ENCODE data around the gene MSGN1.

MSGN1 gene

DNA sequence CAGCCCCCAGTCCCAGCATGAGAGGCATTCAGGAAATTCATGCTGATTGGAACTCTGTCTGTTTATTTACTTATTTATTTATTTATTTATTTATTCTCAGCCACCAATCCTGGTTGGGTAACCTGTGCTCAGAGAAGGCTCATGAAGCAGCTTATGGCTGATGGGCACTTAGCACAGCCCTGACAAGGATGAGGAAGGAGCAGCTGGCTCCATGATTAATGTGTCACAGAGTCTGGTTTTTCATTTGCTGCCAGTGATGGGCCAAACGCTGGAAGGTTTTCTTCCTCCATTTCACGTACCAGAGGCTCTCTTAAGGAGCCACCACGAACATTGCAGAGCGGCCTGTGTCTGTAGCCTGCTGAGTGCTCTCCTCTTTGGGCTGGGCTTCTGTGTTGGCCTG, 33.9 kb downstream of the MSGN1 start:
- peak; percentile 15 to 68 for DNase-seq

DNA sequence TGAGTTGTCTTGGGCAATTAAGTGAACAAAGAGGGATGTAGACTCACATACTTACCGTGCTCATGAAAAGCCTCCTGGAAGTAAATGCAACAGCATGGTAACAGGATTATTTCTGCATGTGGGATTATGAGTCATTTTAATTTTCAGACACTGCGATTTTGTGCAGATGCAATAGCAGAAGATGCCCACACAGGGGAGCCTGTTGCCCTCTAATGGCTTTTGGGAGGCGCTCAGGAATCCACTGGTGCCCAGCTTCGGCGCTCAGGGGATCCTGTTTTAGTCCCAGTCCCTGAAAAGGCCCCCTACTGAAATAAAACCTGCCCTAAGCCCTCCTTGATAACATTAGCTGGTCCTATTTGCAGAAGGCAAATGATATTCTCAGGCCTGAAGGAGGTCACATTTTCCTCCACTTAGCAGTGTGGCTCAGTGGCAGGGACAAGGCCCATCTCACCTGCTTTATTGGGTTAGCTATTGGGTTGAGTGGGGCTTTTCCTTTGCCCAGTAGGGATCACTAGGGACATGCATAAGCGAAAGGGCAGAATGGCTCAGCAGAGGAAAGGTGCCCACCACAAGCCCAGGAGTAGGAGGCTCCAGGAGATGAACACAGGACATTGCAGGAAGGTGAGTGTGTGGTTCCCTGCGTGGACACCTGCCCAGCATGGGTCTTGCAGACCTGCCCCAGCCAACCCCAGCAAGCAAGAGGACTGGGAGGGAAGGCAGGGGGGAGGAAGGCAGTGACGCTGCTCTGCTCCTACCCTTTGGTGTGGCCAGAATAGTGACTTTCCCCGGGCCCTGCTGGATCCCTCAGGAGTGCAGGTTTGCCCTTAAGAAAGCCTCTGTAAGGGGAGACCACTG, 35.7 kb downstream of the MSGN1 start:
- DNase-seq = peak; percentile 84 to 95

GRCh38 chr2:17853799-17854198, 37.5 kb downstream of the MSGN1 start:
- DNase-seq = no peak

DNA sequence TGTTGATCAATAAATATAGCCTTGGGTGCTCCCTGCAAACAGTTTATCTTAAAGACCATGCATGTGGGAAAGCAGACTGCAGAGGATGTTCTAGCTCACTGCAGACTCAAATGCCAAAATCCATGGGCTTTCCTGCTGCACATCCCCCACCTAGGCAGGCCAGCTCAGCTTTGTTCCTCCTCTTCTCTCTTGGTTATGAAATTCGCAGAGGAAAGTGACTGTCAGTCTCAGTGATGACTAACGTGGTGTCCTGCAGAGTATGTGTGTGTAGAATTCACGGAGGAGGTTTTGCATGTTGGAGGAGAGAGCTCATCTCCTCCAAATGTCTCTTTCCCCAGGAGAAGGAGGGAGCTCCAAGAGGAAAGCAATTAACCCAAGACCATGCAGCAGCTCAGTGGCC, 40.8 kb downstream of the MSGN1 start:
- no peak for DNase-seq

DNA sequence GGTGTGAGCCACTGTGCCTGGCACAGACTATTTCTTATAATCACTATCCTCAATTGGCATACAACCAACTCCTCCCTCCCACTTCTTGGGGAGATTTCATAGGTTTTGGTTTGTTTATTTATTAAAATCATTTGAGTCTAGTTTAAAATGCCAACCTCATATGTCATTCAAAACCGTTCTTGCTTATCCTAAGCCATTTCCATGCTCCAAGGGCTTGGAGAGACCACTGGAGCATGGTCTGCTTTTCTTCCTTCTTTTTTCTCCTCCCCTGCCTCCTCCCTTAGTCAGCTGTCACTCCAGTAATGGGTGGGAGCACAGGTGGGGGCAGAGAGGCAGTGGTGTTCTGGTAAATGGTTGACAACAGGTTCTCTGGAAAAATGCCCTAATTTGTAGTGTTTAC, 41.8 kb downstream of the MSGN1 start:
- DNase-seq = no peak

GRCh38 chr2:17863539-17863938, 47.3 kb downstream of the MSGN1 start:
- DNase-seq = no peak

- DNase-seq = no peak
These were observed 48.4 kb downstream of the MSGN1 start for GRCh38 chr2:17864676-17865075.

DNA sequence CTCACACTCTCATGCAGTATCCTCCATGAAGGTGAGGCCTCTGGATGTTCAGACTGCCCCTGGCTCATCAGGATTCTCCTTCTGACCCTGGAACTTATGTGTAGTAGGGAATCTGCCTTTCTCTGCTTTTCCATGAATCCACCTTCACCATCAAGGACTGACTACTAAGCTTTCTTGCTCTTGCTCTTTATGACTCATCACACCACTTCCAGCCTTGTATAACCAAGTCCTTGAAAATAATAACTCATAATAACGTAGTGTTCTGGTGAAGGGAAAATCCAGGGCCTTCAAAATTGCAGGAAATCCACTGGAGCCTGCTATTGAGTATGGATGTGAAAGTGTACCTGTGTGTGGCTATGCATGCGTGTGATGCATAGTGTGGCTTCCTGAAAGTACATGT, 50.9 kb downstream of the MSGN1 start:
- no peak for DNase-seq

Data from NCI-H524 (cell line).